Smooth muscle cell (in vitro differentiated cells): ENCODE data around the gene LPAR2. TPM values are rescaled to one million over a fixed set of nuclear protein-coding genes. Genes with fewer than 3 reads are reported as not detected.

Experiments
- DNase-seq: peaks from one replicate; lab custom pipeline; 2025; ENCODE audit not compliant: unreplicated experiment; lab: John Stamatoyannopoulos, UW
- H2AFZ ChIP-seq: fragments of 200-600 bp; sonication (generic); 2 replicates; pipeline ENCODE4 v1.6.0; 2016; ENCODE audit warnings: antibody characterized with exemption, low read depth, mild to moderate bottlenecking
- H3F3A ChIP-seq: fragments of 200-600 bp; sonication (generic); 2 replicates; pipeline ENCODE4 v1.6.0; 2017; ENCODE audit warnings: antibody characterized with exemption, low read depth
- H3K27ac ChIP-seq: fragments of 200-600 bp; sonication (generic); 2 replicates; pipeline ENCODE4 v1.5.1; 2016; ENCODE audit warnings: low read depth, mild to moderate bottlenecking
- H3K27me3 ChIP-seq: fragments of 200-600 bp; sonication (generic); 2 replicates; pipeline ENCODE4 v1.6.1; 2016; ENCODE audit warnings: low read depth, mild to moderate bottlenecking
- H3K36me3 ChIP-seq: fragments of 200-600 bp; sonication (generic); 2 replicates; pipeline ENCODE4 v1.5.1; 2016; ENCODE audit warnings: low read depth
- H3K4me1 ChIP-seq: fragments of 200-600 bp; sonication (generic); 2 replicates; pipeline ENCODE4 v1.5.1; 2016; ENCODE audit warnings: low read depth
- H3K4me2 ChIP-seq: fragments of 200-600 bp; sonication (generic); 2 replicates; pipeline ENCODE4 v1.6.0; 2016; ENCODE audit warnings: mild to moderate bottlenecking
- H3K4me3 ChIP-seq: fragments of 200-600 bp; sonication (generic); 2 replicates; pipeline ENCODE4 v1.5.1; 2016; ENCODE audit warnings: mild to moderate bottlenecking
- H3K79me2 ChIP-seq: fragments of 200-600 bp; sonication (generic); 2 replicates; pipeline ENCODE4 v1.6.0; 2016; ENCODE audit warnings: low read depth, mild to moderate bottlenecking
- H3K9ac ChIP-seq: fragments of 200-600 bp; sonication (generic); 2 replicates; pipeline ENCODE4 v1.6.0; 2016; ENCODE audit warnings: low read depth
- H3K9me3 ChIP-seq: fragments of 200-600 bp; sonication (generic); replicated peaks from 2 replicates; pipeline ENCODE4 v1.5.1; 2016; ENCODE audit warnings: low read depth
- H4K20me1 ChIP-seq: fragments of 200-600 bp; sonication (generic); 2 replicates; pipeline ENCODE4 v1.6.0; 2016; ENCODE audit warnings: low read depth
- WGBS: methylation state at CpG from one replicate; pipeline ENCODE4 v1.1.7; 2016; ENCODE audit warnings: low lambda C conversion rate; 5-methylcytosine and 5-hydroxymethylcytosine counted together
- polyA plus RNA-seq: library from polyadenylated mRNA; unstranded; fragments of >200 nt; fragmentation: Nextera tagmentation; extraction: Ambion mirVana; gene quantifications from 2 replicates; pipeline ENCODE4 v1.2.1, GENCODE V29; 2016
- total RNA-seq: library from RNA; depleted of rRNA; stranded (reverse); fragments of >200 nt; gene quantifications from 2 replicates; pipeline ENCODE4 v1.2.3, GENCODE V29; 2014
- TF ChIP-seq, protein P1 (sequence below): fragments of 200-600 bp; sonication (generic); IDR thresholded peaks from 2 replicates; pipeline ENCODE4 v1.5.1; 2017; ENCODE audit warnings: borderline replicate concordance, mild to moderate bottlenecking, antibody characterized with exemption; ENCODE audit not compliant: insufficient read depth, poor library complexity, severe bottlenecking

The LPAR2 gene
- total and polyA plus RNA-seq, 2 experiments from 2014 or later = 13.2 to 20.1 TPM

DNA sequence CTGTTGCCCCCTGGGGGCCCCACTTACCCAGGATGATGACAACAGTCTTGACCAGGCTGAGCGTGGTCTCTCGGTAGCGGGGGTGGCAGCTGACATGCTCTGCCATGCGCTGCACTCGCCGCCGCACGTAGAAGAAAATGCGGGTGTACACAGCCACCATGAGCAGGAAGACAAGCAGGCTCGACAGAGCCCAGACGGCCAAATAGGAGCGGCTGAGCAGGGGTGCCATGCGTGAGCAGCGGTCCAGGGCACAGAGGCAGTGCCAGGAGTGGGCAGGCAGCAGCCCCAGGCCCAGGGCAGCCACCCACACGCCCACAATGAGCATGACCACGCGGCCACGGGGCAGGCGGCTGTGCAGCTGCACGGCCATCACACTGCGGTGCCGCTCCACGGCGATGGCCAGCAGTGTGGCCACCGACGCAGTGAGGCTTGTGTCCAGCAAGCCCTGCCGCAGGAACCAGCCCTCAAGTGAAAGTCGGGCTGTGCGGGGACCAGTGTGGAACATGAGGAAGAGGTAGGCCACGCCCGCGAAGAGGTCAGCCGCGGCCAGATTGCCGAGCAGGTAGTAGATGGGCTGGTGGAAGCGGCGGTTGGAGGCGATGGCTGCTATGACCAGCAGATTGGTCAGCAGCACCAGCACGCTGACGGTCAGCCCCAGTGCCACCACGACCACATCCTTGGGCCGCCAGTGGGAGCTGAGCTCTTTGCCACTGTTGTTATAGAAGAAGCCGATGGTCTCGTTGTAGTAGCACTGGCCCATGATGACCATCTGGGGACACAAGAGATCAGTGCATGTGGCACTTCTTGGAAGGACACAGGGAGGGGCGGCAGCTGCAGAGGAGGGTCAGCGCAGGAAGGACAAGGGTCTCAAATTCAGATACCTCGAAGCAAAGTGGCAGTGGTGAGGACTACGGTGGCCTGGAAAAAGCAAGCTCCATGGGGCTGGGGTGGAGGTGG, 1.2 kb downstream of the LPAR2 start:
- 94% methylated on average over 43 of the region's 48 CpGs for WGBS
- Histone ChIP-seq H3K79me2 (no peaks in the 10 kb centered on the region), H3K4me2 (peak overlapping the region; percentile 84), H3K27me3 (no peaks in the 10 kb centered on the region), H3K4me3 (peak overlapping the region; percentile 55), H3K27ac (no peak overlapping the region), H3K36me3 (no peaks in the 10 kb centered on the region), H4K20me1 (no peaks in the 10 kb centered on the region), H3K9ac (no peak overlapping the region), H2AFZ (no peak overlapping the region), H3F3A (no peaks in the 10 kb centered on the region), H3K9me3 (no peaks in the 10 kb centered on the region), H3K4me1 (no peaks in the 10 kb centered on the region)
- DNase-seq = no peak
- TF ChIP-seq, protein P1, sequence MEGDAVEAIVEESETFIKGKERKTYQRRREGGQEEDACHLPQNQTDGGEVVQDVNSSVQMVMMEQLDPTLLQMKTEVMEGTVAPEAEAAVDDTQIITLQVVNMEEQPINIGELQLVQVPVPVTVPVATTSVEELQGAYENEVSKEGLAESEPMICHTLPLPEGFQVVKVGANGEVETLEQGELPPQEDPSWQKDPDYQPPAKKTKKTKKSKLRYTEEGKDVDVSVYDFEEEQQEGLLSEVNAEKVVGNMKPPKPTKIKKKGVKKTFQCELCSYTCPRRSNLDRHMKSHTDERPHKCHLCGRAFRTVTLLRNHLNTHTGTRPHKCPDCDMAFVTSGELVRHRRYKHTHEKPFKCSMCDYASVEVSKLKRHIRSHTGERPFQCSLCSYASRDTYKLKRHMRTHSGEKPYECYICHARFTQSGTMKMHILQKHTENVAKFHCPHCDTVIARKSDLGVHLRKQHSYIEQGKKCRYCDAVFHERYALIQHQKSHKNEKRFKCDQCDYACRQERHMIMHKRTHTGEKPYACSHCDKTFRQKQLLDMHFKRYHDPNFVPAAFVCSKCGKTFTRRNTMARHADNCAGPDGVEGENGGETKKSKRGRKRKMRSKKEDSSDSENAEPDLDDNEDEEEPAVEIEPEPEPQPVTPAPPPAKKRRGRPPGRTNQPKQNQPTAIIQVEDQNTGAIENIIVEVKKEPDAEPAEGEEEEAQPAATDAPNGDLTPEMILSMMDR = no peak

DNA sequence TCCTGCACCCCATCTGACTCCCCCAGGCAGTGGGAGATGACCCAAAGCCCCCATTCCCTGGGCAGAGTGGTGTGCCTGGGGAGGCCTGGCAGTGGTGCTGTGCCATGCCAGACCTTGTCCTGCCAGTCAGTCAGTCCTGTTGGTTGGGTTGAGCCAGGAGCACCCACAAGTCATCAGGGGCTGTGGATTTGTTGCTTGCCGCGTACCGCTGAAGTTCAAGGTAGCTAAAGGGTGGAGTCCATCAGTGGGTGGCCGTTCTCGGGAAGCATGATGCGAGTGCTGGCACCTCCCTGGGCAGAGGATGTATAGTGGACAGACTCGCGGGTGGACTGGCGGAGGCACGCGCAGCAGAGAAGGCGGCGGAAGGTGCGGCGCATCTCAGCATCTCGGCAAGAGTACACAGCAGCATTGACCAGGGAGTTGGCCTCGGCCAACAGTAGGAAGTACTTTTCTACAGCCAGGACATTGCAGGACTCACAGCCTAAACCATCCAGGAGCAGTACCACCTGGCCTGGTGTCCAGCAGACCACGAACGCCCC, 3.9 kb downstream of the LPAR2 start:
- no peak overlapping the region for H3K4me2 ChIP-seq
- no peaks in the 10 kb centered on the region for H3K4me1 ChIP-seq
- H4K20me1 ChIP-seq = no peaks in the 10 kb centered on the region
- no peaks in the 10 kb centered on the region for H3K9me3 ChIP-seq
- TF ChIP-seq, protein P1 = no peak
- no peaks in the 10 kb centered on the region for H3K36me3 ChIP-seq
- H3K27me3 ChIP-seq = no peaks in the 10 kb centered on the region
- no peaks in the 10 kb centered on the region for H3K79me2 ChIP-seq
- DNase-seq = no peak
- H3K27ac ChIP-seq = no peak overlapping the region
- H3K9ac ChIP-seq = no peak overlapping the region
- no peak overlapping the region for H3K4me3 ChIP-seq
- H2AFZ ChIP-seq = no peak overlapping the region
- no peaks in the 10 kb centered on the region for H3F3A ChIP-seq
- WGBS = 96% methylated on average over 19 of the region's 19 CpGs

DNA sequence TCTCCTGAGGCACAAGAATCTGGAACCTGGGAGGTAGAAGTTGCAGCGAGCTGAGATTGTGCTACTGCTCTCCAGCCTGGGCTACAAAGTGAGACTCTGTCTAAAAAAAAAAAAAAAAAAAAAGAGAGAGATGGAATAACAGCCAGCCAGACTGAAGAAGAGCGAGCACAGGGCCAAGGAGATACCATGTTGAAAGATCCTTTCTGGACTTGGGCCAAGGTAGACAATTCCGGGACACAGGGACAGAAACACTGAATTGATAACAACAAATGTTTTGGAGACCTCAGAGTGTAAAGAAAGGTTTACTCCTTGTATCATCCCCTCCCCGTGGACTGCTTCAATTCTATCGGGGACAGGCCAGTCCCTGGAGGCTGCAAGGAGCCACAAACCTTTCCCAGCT, 4.6 kb downstream of the LPAR2 start:
- TF ChIP-seq, protein P1 = no peak
- H3K27me3 ChIP-seq = no peaks in the 10 kb centered on the region
- H3K79me2 ChIP-seq = no peaks in the 10 kb centered on the region
- no peak overlapping the region for H3K27ac ChIP-seq
- WGBS = 92% methylated on average over 5 of the region's 5 CpGs
- H4K20me1 ChIP-seq = no peaks in the 10 kb centered on the region
- no peaks in the 10 kb centered on the region for H3F3A ChIP-seq
- H3K9ac ChIP-seq = no peak overlapping the region
- H3K4me2 ChIP-seq = no peak overlapping the region
- no peaks in the 10 kb centered on the region for H3K36me3 ChIP-seq
- no peaks in the 10 kb centered on the region for H3K4me1 ChIP-seq
- no peaks in the 10 kb centered on the region for H3K9me3 ChIP-seq
- H3K4me3 ChIP-seq = no peak overlapping the region
- no peak for DNase-seq
- no peak overlapping the region for H2AFZ ChIP-seq
